ENCODE data around the gene STYK1.

STYK1 gene, protein sequence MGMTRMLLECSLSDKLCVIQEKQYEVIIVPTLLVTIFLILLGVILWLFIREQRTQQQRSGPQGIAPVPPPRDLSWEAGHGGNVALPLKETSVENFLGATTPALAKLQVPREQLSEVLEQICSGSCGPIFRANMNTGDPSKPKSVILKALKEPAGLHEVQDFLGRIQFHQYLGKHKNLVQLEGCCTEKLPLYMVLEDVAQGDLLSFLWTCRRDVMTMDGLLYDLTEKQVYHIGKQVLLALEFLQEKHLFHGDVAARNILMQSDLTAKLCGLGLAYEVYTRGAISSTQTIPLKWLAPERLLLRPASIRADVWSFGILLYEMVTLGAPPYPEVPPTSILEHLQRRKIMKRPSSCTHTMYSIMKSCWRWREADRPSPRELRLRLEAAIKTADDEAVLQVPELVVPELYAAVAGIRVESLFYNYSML

GRCh38 chr12:10673659-10674384 is at the start of gene STYK1:
STYK1 (minus strand) TSS chr12:10674052; CDS start chr12:10634618, 39,434 bp downstream.
- DNase-seq: peak; percentile 34

- no peak for DNase-seq
Measured at GRCh38 chr12:10722905-10723746, 49.3 kb upstream of the STYK1 start, which contains the start of gene YBX3. YBX3 (minus strand) TSS chr12:10723323; CDS start chr12:10723111, 212 bp downstream.

GRCh38 chr12:10722502-10722904 is 48.7 kb upstream of the STYK1 start:
- DNase-seq: no peak

DNA sequence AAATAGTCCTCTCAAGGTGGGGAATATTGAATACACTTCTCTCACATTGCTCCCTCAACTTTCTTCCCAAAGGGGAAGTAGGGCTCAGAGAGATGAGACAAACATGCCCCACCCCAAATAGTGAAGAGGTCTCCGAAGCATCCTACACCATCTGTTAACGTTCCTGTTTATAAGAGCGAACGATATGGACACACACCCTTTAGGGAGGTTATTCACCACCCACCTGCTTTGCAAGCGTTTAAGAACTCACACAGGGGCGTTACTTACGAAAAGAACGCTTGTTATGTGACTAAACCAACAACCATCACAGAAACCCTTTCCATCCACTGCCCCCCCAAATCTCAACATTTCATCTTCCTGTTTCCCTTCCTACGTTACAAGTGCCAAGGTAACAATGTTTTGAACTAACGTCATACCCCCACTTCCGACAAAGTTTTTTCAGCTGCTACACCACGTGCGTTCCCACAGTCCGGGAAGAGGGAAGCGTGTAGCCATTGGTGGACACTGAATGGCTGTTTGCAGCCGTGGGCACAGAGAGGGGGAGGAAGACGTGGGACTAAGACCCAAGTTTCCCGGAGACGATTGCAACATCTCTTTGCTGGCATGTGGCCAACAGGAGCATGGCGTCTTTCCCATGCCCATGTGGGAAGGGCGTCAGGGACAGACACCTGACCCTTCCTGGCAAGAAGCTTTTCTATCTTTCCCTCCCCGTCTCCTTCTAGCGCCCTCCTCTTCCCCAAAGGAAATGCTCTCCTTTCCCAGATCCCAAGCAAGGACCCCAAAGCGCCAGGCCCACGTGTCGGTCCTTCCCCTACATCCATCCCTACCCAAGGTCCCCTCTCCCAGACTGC is 48.0 kb upstream of the STYK1 start:
- no peak for DNase-seq

DNA sequence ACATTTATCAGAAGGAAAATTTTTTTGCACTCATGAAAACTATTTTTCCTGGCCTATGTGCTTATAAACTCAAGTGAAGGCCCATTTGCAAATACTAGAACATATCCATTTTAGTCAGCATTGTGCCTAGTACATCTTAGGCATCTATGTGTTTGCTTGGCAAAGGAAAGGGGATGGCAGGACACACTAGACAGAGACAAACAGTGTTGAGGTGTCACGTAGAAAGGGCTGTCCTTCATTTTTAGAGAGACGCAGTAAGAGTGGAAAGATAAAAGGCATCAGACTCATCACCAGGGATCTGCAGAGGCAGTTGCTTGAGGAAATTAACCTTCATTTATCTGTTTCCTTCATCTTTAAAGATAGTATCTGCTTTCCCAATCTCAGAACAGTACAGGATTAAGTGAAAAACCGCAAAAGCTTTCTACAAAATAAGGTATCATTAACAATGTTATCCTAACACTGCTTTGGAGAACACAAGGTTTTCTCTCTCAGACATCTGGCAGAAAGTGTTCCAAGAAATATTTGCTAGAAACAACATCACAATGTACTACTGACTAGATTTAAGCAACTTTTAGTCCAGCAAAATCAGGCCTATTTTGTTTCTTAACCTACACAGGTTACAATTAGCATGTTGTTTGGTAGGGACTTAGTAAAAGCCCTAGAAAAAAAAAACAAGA is 47.3 kb upstream of the STYK1 start:
- no peak for DNase-seq

DNA sequence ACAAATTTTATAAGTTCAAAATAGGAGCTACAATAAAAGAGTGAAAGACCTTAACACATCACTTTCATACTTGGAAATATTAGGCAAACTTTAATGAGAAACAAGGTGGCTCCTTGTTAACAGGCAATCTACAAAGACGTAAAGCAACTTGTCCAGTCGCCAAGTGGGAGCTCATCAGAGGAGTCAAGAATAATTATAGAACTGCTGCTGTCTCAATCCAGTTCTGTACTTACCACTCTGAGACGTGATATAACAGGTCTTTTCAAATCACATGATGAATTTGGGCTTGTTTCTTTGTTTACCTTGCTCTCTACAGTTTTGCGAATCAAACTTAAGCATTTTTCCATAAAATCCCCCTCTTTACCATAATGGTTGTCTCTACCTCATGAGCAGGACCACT is 45.6 kb upstream of the STYK1 start:
- no peak for DNase-seq

GRCh38 chr12:10718279-10718821 is 44.5 kb upstream of the STYK1 start:
- DNase-seq: no peak

DNA sequence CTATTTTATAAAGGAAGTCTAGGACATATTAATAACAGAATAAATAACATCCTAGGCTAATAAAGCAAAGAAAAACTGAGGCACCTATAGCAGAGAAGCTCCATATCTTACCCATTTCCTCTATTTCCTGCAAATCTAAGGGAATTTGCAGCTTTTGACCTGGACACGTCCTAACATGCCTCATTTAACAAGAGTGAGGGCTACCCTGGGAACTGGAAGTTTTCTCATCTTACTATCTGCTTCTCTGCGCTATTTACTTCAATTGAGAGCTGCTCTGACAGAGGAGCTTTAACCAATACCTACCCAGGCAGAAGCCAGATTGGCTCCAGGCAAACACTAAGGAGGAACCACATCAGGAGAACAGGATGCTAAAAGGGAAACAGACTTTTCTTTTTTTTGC is 43.6 kb upstream of the STYK1 start:
- DNase-seq: no peak

GRCh38 chr12:10716704-10717315 is 43.0 kb upstream of the STYK1 start:
- DNase-seq: no peak

- no peak for DNase-seq
Measured at GRCh38 chr12:10716277-10716676, 42.4 kb upstream of the STYK1 start.

GRCh38 chr12:10715491-10715890 is 41.6 kb upstream of the STYK1 start:
- DNase-seq: no peak

DNA sequence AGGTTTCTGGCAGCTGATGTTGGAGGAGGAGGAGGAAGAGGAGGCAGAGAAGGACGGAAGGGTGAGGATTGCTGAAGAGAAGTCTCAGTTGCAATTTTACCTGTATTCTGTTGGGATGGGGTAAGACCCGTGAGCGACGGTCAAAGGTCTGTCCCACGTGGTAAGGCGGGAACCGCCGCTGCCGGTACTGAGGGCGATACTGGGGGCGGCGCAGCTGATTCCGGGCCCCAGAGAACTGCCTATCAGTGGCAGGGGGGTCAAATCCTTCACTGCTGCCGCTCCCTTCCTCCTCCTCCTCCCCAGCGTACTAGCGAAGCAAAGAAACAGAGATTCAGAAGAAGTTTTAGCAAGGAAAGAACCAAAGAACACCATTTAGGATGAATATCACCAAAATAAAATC is 36.0 kb upstream of the STYK1 start:
- no peak for DNase-seq

GRCh38 chr12:10708862-10709261 is 35.0 kb upstream of the STYK1 start:
- DNase-seq: no peak

DNA sequence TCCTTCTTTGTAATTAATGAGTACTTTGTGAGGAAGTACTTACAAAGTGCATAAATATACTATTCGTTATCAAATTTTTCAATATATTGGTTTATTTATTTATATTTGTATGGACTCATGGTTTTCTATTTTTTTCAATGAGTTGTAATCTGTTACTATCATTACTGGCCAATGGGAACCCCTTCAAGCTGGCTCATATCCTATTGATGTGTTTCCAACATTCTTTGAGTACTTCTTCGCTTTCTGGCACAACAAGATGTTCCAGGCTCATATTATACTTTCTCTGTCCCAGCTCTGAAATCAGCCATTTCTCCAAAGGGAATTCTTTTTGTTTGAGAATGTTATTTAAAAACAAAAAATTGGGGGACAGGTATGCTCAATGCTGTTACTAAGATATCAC is 31.8 kb upstream of the STYK1 start:
- no peak for DNase-seq

GRCh38 chr12:10701843-10702242 is 28.0 kb upstream of the STYK1 start:
- no peak for DNase-seq

DNA sequence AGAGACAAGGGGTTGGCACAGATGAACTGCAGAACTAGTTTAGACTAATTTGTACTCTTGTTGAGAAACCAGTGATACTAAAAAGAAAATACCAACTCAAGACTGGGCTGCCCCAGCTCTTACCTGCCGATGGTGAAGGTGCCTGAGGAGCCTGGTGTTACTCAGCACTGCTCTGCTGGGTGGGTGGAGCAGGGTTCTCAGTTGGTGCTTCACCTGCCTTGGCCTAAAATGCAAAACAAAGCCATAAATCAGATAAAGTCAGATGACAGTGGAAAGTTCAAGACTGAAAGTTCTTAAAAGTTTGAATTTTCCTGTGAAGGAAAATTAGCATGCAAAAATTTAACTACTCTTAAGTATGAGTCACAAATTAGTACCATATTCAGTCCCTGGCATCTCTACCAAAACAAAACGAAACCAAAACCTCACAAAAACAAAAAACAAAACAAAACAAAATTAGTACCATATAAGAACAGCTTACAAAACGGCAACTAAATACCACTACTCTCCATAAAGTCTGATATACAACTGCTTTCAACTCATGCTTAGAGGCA is 27.4 kb upstream of the STYK1 start:
- no peak for DNase-seq

DNA sequence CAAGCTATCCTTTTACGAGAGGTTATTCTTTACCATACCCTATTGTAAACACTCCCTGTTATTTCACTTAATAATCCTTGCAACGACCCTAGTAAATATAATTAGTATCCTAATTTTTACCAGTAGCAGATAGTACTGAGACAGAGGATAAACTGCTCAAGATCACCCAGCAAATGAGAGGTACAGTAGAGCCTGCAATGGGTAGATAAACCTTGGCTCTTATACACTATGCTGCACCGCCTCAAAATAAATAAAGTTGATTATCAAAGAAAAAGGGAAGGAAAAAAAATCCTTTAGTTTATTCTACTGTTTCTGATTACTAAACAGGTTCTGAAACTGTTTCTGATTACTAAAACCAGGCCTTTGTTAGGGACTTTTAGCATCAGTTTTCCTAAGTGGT is 26.7 kb upstream of the STYK1 start:
- DNase-seq: no peak

DNA sequence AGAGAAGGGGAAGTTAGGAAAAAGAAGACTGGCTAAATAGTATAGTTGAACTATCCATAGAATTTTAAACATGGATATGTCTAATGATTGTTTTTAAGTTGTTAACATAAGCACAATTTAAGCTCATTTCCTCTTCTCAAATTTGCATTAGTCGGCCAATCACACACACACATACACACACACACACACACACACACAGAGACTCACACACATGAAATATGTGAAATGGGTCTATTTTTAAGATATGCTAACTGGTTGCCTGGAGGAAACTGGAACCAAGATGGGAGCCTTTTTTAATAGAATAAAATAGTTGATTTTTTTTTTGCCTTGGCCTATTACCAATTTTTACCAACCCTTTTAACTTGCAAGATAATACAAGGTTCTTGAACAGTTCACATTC is 24.0 kb upstream of the STYK1 start:
- DNase-seq: no peak

- DNase-seq: no peak
Measured at GRCh38 chr12:10697156-10697555, 23.3 kb upstream of the STYK1 start.

- no peak for DNase-seq
Measured at GRCh38 chr12:10690906-10691305, 17.1 kb upstream of the STYK1 start.

DNA sequence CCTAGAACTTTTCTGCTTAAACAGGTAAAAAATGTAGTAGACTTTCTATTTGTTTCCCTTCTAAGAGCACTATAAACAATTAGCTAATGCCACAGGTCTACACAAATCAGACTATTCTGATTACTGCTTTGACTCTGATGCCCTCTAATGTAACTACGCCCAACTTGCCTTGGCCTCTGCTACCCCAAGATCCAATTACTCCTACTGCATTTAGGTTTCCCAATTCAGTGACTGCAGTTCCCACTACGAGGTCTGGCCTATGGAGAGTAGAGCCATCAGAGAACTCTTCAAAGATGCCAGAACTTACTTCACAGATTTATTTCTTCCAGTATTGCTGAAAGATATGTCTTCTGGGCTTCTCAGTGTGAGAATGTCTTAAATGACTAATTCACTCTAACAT is 15.3 kb upstream of the STYK1 start:
- DNase-seq: no peak
